Thyroid gland (tissue), 4 donors: Measurements from ENCODE around the gene SETBP1.

Experiments
- CTCF ChIP-seq, 6 experiments: fragments of 200-600 bp in 3 of 6; fragments of 450-650 bp in 3 of 6; sonication (generic) in 3 of 6; IDR thresholded peaks; one replicate each; pipeline ENCODE4 v1.5.1; 2016 to 2019; ENCODE audit warnings: antibody characterized with exemption in 6 of 6, mild to moderate bottlenecking in 2 of 6, inconsistent platforms in 1 of 6, moderate library complexity in 1 of 6
- POLR2A ChIP-seq, 2 donors: fragments of 450-650 bp; IDR thresholded peaks; one replicate each; pipeline ENCODE4 v1.6.1; 2017; ENCODE audit warnings: antibody characterized with exemption in 2 of 2, mild to moderate bottlenecking in 2 of 2, moderate library complexity in 1 of 2

GRCh38 chr18:44709307-44710126 is 28.8 kb downstream of the SETBP1 start:
- TF ChIP-seq POLR2A (IDR thresholded peaks at IDR 0.05) (no peak), CTCF (IDR thresholded peaks at IDR 0.05) (no peak)
